Stimulated activated CD8-positive, alpha-beta memory T cell treated with anti-CD3 and anti-CD28 coated beads, Interleukin-4, amount 100 ng/mL, for 24 hours (primary cell): ENCODE measurements around the gene EEFSEC.

ENCODE experiments used
- DNase-seq: peaks from one replicate; pipeline ENCODE4 v3.0.0-alpha.2; 2020; ENCODE audit warnings: low read depth

EEFSEC gene

GRCh38 chr3:128335621-128336296 is 182.5 kb downstream of the EEFSEC start:
- DNase-seq, result no peak

GRCh38 chr3:128336337-128337156 is 183.3 kb downstream of the EEFSEC start:
- DNase-seq, result no peak

- DNase-seq, result no peak
These were observed 184.0 kb downstream of the EEFSEC start for GRCh38 chr3:128337305-128337704.

- no peak for DNase-seq
These were observed 185.5 kb downstream of the EEFSEC start for GRCh38 chr3:128338536-128339330.

- DNase-seq, result no peak
These were observed 186.3 kb downstream of the EEFSEC start for GRCh38 chr3:128339491-128340012.

- no peak for DNase-seq
These were observed 187.1 kb downstream of the EEFSEC start for GRCh38 chr3:128340198-128340903.

GRCh38 chr3:128340904-128341555 is 187.7 kb downstream of the EEFSEC start:
- no peak for DNase-seq

- DNase-seq, result no peak
These were observed 188.5 kb downstream of the EEFSEC start for GRCh38 chr3:128341659-128342395.

- no peak for DNase-seq
These were observed 189.5 kb downstream of the EEFSEC start for GRCh38 chr3:128342701-128343180.

- no peak for DNase-seq
These were observed 190.2 kb downstream of the EEFSEC start for GRCh38 chr3:128343287-128344051.

GRCh38 chr3:128344052-128344735 is 190.9 kb downstream of the EEFSEC start:
- no peak for DNase-seq

- DNase-seq, result no peak
These were observed 191.9 kb downstream of the EEFSEC start for GRCh38 chr3:128345196-128345595.

GRCh38 chr3:128346562-128346961 is 193.3 kb downstream of the EEFSEC start:
- DNase-seq, result no peak

GRCh38 chr3:128347282-128347681 is 194.0 kb downstream of the EEFSEC start:
- no peak for DNase-seq

- no peak for DNase-seq
These were observed 194.8 kb downstream of the EEFSEC start for GRCh38 chr3:128348075-128348474.

- no peak for DNase-seq
These were observed 195.7 kb downstream of the EEFSEC start for GRCh38 chr3:128348805-128349531.

GRCh38 chr3:128349963-128350599 is 196.8 kb downstream of the EEFSEC start:
- no peak for DNase-seq

GRCh38 chr3:128351546-128351945 is 198.3 kb downstream of the EEFSEC start:
- DNase-seq, result no peak
